NCI-H2227 (cell line): Measurements from ENCODE around the gene NOTCH1.
A peak's percentile ranks its signal among the peaks of the same experiment; 100 is the strongest.

Experiments
- DNase-seq: peaks from one replicate; lab custom pipeline; 2025; ENCODE audit not compliant: unreplicated experiment; lab: John Stamatoyannopoulos, UW

NOTCH1 gene

DNA sequence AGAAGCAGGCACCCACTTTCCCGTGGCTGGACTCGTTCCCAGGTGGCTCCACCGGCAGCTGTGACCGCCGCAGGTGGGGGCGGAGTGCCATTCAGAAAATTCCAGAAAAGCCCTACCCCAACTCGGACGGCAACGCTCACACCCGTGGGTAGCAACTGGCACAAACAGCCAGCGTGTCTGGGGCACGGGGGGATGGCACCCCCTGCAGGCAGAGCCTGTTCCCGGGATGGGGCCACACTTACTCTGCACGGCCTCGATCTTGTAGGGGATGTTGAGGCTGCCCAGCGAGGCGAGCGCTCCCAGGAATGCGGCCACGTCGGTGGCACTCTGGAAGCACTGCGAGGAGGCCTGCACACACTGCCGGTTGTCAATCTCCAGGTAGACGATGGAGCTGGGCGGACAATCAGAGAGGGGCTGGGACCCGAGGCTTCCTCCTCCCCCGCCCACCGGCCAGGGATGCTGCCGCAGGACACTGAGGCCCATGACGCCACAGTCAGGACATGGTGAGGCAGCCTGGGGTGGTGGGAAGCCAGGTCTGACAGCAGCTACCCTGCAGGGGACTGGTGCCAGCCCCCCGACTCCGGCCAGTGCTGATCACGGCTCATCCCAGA lies 42.8 kb downstream of the NOTCH1 start:
- no peak for DNase-seq

DNA sequence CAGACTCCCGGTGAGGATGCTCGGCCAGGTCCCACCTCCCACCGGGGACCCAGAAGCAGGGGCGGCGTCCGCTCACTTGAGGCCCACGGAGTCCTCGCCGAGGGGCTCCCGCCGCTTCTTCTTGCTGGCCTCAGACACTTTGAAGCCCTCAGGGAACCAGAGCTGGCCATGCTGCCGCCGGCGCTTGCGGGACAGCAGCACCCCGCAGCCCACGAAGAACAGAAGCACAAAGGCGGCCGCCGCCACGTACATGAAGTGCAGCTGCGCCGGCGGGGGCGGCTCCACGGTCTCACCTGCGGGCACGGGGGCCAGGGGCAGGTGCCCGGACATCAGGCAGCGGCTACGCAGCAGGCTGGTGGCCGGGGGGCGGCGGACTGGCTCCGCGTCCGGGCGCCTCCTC lies 43.7 kb downstream of the NOTCH1 start:
- DNase-seq, result no peak

DNA sequence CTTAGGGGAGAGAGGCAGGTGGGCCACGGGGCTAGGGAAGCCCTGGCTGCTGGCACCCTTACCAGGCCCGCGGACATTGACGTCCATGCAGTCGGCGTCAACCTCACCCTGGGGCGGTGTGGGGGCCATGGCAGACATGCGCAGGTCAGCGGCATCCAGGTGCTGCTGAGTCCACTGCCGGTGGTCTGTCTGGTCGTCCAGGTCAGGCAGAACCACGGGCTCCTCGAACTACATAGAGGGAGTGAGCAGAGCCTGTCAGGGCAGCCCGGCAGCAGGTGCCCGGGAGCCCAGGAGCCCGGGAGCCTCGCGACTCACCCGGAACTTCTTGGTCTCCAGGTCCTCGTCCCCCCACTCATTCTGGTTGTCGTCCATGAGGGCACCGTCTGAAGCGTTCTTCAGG lies 44.2 kb downstream of the NOTCH1 start:
- no peak for DNase-seq

DNA sequence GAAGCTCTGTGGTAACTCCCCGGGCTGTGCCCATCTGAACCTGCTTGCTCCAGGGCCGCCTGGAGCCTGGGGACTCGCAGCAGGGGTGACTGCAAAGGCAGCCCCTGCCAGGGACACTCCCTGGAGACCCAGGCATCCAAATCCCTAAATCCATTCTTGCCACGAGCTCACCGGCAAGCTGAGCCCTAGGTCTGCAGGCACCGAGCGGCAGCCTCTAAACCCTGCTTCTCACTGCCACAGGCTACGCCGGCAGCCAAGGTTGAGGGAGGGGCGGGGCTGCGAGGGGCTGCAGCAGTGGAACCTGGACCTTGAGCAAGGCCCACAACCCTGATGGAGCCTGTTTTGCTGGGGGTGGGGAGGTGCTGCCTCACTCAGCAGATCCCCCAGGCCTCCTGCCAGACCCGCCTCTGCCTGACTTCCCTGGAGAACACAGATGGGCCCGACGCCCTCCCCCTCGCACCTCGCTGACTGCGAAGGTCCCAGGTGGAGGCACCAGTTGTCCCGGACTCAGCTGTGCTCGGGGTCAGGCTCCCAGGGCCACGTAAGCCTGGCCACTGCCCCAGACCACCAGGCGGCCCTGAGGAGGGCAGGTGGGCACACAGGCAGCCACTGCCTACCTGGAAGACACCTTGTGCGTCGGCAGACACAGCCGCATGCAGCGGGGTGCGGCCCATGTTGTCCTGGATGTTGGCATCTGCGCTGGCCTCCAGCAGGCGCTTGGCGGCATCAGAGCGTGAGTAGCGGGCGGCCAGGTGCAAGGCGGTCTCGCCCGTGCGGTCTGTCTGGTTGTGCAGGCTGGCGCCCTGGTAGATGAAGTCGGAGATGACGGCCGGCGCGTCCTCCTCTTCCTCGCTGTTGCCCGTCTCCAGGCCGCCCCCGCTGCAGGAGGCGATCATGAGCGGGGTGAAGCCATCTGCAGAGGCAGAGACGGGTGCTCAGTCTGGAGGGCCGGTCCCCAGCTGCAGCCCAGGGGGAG lies 45.6 kb downstream of the NOTCH1 start:
- no peak for DNase-seq

DNA sequence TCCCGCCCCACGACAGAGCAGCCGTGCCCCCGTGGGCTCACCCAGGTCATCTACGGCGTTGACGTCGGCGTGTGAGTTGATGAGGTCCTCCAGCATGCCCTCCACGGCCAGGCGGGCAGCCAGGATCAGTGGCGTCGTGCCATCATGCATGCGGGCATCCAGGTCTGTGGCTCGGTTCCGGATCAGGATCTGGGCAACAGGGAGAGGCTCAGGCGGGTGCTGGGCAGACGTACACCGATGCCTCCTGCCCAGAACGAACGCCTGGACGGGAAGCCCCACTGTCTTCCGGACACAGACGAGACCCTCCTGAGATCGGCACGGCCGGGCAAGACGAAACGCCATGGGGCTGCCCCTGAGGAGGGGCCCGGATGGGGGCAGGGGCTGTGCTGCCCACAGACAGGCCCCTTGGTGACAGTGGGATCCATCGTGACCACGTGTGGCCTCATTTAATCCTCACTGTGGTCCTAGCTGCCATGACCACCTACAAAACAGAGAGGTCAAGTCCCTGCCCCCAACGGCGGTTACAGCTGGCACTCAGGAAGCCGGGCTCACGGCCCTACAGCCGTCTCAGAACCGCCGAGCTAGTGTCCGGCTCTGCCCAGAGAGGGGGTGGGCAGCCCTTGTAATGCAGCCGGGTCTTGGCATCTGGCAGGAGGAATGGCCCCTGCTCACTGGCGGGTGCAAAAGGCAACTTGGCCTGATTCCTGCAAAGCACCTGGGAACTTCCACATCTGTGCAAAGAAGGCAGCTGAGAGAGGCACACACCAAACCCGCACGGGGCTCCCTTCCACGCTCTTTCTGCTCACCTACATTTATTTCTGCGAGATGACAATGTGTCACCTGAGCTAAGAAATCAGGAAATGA lies 46.5 kb downstream of the NOTCH1 start:
- no peak for DNase-seq

DNA sequence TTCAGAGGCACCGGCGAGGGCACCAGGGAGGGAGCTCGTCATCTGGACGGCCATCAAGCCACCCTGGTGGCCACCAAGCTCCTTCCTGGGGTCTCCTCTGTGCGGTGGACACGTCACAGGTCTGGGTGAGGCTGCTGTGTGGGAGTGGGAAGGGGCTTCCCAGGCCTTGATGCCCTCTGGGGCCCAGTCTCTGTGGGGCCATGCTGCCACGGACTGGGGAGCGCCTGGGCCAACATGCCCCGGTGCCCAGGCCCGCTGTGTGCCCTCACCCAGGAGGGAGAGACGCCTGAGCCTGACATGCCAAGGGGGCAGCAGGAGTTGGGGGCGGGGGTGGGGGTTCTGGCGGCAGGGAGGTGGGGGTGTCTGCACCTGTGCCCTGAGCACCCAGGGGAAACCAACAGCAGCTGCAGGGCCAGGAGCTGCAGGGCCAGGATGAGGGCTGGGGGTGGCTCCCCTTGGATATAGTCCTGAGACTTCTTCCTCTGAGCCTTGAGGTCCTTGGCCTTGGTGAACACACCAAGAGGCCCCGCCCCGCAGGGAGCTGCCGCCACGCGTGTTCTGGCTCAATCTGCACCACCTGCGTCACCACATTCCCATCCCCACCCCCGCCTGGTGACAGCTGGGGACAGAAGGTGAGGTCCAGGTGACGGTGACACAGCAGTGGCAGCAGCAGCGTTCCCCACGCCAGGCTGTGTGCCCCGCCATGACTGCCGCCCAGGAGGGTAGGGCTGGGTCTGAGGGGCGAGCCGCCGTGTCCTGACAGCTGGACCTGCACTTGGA lies 47.7 kb downstream of the NOTCH1 start:
- no peak for DNase-seq

DNA sequence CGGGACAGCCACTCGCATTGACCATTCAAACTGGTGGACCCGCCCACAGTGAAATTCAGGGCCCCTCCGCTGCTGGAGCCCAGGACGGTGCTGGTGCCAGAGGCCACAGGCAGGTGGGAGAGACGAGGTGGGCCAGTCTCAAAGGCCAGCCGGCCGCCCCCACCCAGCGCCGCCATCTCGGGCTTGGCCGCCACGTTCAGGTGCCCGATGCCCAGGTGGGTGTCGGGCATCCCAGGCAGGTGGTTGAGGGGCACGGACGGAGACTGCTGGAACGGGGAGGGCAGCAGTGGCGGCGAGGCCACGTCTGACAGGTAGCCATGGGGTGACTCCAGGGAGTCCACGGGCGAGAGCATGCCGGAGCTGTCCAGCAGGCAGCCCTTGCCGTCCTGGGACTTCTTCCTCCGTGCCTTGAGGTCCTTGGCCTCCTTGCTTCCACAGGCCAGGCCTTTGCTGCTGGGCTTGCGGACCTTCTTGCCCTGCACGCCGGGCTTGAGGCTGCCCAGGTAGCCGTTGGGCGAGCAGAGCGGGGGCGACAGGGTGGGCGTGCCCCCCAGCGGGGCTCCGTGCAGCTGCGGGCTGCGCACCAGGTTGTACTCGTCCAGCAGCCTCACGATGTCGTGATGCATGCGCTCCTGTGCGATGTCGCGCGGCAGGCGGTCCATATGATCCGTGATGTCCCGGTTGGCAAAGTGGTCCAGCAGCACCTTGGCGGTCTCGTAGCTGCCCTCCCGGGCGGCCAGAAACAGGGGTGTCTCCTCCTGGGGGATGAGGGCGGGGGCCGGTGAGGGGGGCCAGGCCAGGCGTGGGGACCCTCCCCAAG lies 48.8 kb downstream of the NOTCH1 start:
- no peak for DNase-seq

DNA sequence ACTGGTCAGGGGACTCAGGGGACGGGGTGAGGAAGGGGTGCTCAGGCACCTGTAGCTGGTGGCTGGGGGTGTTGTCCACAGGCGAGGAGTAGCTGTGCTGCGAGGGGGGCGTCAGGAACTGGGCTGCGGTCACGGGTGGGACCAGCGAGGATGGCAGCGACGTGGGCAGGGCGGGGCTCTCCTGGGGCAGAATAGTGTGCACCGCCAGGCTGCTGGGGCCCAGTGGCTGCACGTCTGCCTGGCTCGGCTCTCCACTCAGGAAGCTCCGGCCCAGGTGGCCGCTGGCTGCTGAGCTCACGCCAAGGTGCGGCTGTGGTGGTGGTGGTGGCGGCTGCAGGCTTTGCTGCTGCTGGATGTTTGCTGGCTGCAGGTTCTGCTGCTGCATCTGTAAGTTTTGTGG lies 49.7 kb downstream of the NOTCH1 start:
- DNase-seq, result no peak

DNA sequence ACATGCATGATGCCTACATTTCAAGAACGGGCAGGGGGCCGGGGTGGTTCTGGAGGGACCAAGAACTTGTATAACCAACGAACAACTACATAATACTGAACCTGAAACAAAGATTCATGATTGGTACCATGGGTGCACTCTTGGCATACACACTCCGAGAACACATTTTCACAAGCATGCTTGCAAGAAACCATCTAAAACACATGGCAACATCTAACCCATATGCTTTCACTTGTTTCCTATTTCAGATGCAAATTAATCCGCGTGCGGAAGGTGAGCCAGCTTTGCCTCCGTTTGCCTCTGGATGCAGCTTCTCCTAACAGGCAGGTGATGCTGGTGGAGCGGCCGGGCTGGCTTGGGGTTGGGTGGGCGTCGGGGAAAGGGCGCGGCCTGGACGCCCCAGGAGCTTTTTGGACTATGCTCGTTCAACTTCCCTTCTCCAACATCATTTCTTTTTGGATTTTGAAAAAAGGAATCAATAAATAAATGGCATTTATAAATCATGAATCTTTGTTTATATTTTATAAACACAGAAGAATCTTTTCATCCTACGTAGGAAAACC lies 50.5 kb downstream of the NOTCH1 start:
- DNase-seq, result no peak

DNA sequence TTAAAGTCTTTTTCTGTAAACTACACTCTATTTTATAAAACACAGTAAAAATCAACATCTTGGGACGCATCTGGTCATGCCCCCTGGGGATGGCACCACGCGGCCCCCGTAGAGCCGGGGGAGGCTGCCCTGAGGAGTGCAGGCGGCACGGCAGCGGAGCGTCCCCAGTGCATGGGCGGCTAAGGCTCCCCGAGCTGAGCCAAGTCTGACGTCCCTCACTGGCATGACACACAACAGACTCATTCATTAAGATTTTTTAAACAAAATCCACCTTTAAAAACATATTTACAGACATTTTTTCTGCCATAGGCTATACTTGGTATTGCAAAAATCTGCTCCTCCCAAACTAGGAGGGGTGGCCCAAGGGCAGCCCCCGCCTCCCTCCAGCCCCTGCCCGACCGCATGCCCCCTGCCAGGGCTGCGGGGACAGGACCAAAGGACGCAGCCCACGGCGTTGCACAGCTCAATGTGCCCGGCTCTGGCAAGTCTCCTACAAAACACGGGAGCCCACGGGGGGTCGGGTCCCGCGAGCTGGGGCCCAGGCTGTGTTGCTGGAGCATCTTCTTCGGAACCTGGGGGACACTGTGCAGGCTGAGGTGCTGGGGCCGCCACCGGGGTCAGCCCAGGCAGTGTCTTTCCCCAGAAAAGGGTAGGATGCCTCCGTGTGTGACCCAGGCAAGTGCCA lies 51.2 kb downstream of the NOTCH1 start:
- DNase-seq, result no peak

DNA sequence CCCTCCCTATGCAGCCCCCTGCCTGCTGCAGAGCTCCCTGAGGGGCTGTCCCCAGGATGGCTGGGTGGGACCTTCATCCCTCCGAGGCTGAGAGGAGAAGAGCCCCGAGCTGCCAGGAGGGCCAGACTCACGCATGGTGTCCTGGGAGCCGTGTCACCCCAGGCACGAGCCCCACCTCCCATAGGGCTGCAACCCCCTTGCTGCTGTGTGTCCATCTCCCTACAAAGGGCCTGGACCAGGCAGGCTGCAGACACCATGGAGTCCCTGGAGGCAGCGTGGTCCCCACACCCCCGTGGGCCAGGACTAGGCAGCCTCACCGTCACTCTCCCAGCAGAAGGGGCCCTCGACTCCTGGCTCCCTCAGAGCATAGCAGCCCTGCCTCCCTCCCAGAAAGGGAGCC lies 51.8 kb downstream of the NOTCH1 start:
- DNase-seq, result no peak

DNA sequence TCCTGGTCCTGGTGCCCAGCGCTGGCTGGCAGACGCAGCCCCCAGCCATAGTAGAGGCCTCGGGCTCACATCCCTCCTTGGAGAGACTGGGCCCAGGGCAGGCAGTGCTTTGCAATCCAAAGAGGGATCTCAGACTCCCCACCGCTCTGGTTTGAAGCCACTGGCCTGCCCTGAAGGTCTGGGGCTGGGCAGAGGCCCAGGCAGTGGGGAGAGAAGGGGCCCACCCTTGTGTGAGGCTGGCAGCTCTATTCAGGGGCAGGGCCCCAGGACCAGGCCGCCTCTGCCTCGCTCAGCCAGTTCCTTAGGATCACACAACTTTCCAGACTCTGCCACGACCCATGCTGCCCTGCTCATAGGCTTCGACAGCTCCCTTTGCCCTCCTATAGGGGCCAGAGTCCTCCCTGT lies 52.3 kb downstream of the NOTCH1 start:
- DNase-seq, result no peak

DNA sequence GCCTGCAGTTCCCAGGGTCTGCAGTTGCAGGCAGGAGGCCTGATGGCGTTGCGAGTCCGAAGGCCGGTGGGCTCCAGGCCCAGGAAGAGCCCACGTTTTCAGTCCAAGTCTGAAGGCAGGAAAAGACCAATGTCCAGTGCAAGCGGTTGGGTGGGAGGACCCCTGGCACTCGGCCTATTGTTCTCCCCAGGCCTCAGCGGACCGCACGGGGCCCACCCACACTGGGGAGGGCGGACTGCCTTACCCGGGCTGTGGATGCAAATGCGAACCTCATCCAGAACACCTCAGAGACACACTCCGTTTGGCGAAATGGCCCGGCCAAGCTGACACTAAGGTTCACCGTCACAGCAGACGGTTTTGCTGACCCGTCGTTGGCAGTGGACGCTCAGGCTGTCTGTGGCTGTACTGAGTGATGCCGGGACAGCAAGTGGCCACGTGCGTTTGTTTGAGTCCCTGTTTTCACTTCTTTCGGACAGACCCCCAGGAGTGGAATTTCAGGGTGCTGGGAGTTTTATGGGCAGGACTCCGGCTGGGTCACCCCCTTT lies 52.8 kb downstream of the NOTCH1 start:
- DNase-seq, result no peak

DNA sequence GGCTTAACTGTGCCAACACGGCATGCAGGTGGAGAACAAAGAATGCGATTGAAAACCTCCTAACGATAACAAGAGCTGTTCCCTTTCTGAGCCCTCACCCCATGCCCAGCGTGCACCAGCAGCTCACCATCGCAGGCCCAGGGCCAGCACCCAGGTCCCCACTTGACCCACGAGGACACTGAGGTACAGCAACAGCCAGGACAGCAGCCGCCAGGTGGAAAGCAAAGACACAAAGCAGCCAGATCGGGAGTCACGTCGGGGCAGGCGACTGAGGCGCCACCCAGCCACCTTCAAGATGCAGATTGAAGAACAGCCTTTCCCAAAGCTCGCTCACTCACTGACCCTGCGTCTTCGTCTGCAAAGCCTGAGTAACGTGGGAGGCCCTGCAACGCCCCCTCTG lies 56.1 kb downstream of the NOTCH1 start:
- no peak for DNase-seq

DNA sequence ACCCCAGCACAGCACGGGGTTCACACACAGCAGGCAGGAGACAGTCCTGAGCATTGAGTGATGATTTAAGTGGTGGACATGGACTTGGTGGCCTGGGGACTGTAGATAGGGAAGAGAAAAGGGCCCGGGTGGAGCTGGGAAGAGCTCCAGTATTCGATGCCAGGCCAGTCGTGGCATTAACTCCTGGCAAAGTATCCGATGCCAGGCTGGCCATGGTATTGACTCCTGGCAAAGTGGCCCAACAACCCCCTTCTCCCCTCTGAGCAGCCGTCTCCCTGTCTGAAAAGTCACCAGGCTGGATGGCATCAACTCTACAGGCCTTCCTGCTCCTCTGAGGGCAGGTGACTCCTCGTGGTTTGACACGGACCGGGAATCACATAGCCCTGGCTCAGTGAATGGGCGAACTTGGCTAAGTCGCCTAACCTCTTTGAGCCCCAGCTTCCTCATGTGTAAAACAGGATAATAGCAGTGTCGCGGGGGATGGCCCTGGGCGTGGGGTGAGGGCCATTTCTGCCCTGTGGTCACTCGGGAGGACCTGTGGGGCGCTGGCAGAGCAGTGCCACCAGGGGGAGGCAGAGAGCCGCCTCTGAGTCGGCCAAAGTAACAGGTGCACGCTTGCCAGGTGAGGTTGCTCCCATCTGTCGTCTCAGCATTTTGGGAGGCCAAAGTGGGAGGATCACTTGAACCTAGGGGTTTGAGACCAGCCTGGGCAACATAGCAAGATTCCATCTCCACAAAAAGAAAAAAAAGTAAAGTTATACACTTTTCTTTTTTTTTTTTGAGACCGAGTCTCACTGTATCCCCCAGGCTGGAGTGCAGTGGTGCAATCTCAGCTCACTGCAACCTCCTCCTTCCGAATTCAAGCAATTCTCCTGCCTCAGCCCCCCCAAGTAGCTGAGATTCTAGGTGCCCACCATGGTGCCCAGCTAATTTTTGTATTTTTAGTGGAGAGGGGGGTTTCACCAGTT lies 57.3 kb downstream of the NOTCH1 start:
- DNase-seq, result peak; percentile 40

DNA sequence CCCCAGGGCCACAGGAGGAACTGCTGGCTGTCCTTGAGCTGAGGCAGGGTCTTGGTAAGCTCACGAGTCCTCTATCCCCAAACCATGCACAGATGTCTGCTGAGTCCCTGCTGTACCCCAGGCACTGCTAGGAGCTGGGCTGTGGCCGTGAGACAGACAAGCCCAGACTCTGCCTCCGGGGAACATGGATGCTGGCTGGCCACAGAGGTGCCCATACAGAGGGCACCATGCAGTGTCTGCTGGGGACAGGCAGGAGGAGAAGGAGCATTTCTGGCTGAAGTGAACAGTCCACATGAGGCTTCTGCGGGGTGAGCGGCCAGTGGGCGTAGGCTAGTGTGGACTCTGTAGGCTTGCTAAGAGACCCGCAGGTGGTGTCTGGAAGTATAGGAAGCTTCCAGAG lies 58.2 kb downstream of the NOTCH1 start:
- no peak for DNase-seq

DNA sequence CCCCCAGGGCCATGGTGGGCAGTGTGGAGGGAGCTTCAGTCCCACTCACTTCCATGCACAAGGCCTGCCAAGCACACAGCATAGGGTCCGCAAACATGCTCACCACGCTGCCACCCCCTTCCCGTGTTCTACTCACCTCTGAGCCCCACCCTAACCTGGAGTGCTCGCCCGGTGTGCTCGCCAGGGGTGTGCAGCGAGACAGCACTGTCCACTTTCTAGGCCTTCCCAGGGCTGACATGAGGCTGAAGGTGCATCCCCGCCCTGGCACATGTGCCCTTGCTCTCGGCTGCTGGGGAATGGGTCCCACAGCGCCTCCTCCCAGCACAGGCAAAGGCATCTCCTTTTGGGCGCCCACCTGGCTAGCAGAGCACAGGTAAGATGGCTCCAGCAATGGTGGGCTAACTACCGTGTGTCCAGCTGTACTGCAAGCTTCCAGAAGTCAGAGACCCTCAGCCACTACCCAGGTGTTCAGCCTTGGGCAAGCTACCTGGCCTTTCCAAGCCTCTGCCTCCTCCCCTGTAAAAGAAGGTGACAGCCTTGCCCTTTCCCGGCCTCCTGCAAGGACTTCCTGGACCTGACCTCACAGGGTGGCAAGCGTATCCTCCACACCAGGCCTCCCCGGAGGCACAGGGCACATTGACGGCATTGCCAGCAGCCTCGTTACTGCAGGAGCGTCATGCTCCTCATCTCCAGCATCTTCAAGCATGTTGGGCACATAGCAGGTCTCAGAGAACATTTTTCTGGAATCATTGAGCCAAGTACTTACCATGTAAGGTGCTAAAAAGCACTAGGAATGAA lies 58.8 kb downstream of the NOTCH1 start:
- no peak for DNase-seq
